H1 (cell line): ENCODE data around the gene MRPL27. TPM values are rescaled to one million over a fixed set of nuclear protein-coding genes. Genes with fewer than 3 reads are reported as not detected.

Experiments used
- CTCF ChIA-PET: fragments of 300-600 bp; sonication (Branson Sonifier 250); formaldehyde crosslinking; loops from one replicate; lab custom pipeline; 2021; ENCODE audit not compliant: partially characterized antibody; lab: Charles Lee
- POLR2A ChIA-PET: fragments of 300-600 bp; sonication (Branson Sonifier 250); formaldehyde crosslinking; loops from one replicate; lab custom pipeline; 2021; ENCODE audit warnings: inconsistent platforms; ENCODE audit not compliant: partially characterized antibody; lab: Charles Lee
- DNase-seq, 2 experiments: peaks; one replicate each; pipeline versions ENCODE4 v3.0.0 to v3.0.0-alpha.2; 2010 to 2022; ENCODE audit warnings: low spot score in 2 of 2, low read depth in 1 of 2, mixed read lengths in 1 of 2
- FAIRE-seq: peaks from 2 replicates; lab custom pipeline; 2011; peaks lifted over from hg19 to GRCh38; lab: Jason Lieb, UNC
- H2AFZ ChIP-seq: 2 replicates; pipeline ENCODE4 v1.8.1; 2012; ENCODE audit warnings: low read length, inconsistent platforms
- H2AK5ac ChIP-seq: 2 replicates; pipeline ENCODE4 v1.6.1; 2013; ENCODE audit warnings: low read depth, low read length
- H2BK120ac ChIP-seq: replicated peaks from 2 replicates; pipeline ENCODE3; 2013; ENCODE audit warnings: low read depth, low read length, inconsistent platforms
- H2BK12ac ChIP-seq: 2 replicates; pipeline ENCODE4 v1.6.1; 2013; ENCODE audit warnings: low read depth, low read length
- H2BK15ac ChIP-seq: 2 replicates; pipeline ENCODE4 v1.6.1; 2013; ENCODE audit warnings: low read length
- H2BK20ac ChIP-seq: 2 replicates; pipeline ENCODE4 v1.6.1; 2013; ENCODE audit warnings: low read length
- H2BK5ac ChIP-seq: 2 replicates; pipeline ENCODE4 v1.6.1; 2013; ENCODE audit warnings: low read depth, low read length
- H3K14ac ChIP-seq: 2 replicates; pipeline ENCODE4 v1.6.1; 2013; ENCODE audit warnings: inconsistent platforms; ENCODE audit not compliant: insufficient read length
- H3K18ac ChIP-seq: 2 replicates; pipeline ENCODE4 v1.6.1; 2013; ENCODE audit warnings: low read length; ENCODE audit errors: extremely low read depth
- H3K23ac ChIP-seq: 2 replicates; pipeline ENCODE4 v1.6.1; 2013; ENCODE audit warnings: inconsistent platforms; ENCODE audit not compliant: insufficient read length
- H3K23me2 ChIP-seq: 2 replicates; pipeline ENCODE4 v1.6.1; 2013; ENCODE audit warnings: low read depth, low read length
- H3K27ac ChIP-seq: 2 replicates; pipeline ENCODE4 v1.6.1; 2011; ENCODE audit warnings: low read depth, low read length, inconsistent platforms
- H3K27me3 ChIP-seq, 4 experiments: replicated peaks in 1 of 4; 1 replicate in 1 of 4; 2 replicates in 3 of 4; pipeline versions ENCODE4 v1.6.1 to v1.8.1; 2011 to 2013; ENCODE audit warnings: low read length in 3 of 4, mild to moderate bottlenecking in 3 of 4, inconsistent platforms in 2 of 4, mixed read lengths in 2 of 4, moderate library complexity in 1 of 4; ENCODE audit not compliant: control insufficient read depth in 3 of 4, insufficient read depth in 3 of 4; ENCODE audit errors: extremely low read depth in 1 of 4
- H3K36me3 ChIP-seq, 4 experiments: 2 replicates each; pipeline versions ENCODE4 v1.6.1 to v1.8.1; 2011 to 2013; ENCODE audit warnings: mild to moderate bottlenecking in 4 of 4, low read length in 3 of 4, moderate library complexity in 2 of 4, control low read depth in 1 of 4, inconsistent platforms in 1 of 4; ENCODE audit not compliant: insufficient read depth in 4 of 4, control insufficient read depth in 2 of 4
- H3K4ac ChIP-seq: replicated peaks from 2 replicates; pipeline ENCODE3; 2013; ENCODE audit warnings: low read length, low read depth, mixed read lengths, inconsistent platforms; ENCODE audit not compliant: insufficient read length
- H3K4me1 ChIP-seq, 4 experiments: replicated peaks in 1 of 4; 1 replicate in 1 of 4; 2 replicates in 3 of 4; pipeline versions ENCODE4 v1.6.1 to v1.8.1; 2011 to 2013; ENCODE audit warnings: low read length in 3 of 4, inconsistent platforms in 2 of 4, mixed read lengths in 1 of 4; ENCODE audit not compliant: insufficient read depth in 4 of 4, control insufficient read depth in 3 of 4
- H3K4me2 ChIP-seq, 2 experiments: 2 replicates each; pipeline versions ENCODE4 v1.6.1 to v1.8.1; 2011 to 2013; ENCODE audit warnings: low read depth in 2 of 2, low read length in 2 of 2, control low read depth in 1 of 2, inconsistent platforms in 1 of 2, mild to moderate bottlenecking in 1 of 2; ENCODE audit not compliant: insufficient read depth in 1 of 2
- H3K4me3 ChIP-seq, 4 experiments: fragments of 200-600, 300-600 bp in 1 of 4; sonication (generic), shearing (Covaris generic), sonication (Bioruptor Twin) in 1 of 4; 2 replicates each; pipeline versions ENCODE4 v1.5.1 to v1.8.1; 2011 to 2016; ENCODE audit warnings: low read length in 4 of 4, low read depth in 3 of 4, control low read depth in 2 of 4, inconsistent platforms in 2 of 4, mild to moderate bottlenecking in 2 of 4, mixed read lengths in 1 of 4, moderate library complexity in 1 of 4; ENCODE audit not compliant: insufficient read depth in 2 of 4; ENCODE audit errors: extremely low read depth in 1 of 4
- H3K56ac ChIP-seq: replicated peaks from 2 replicates; pipeline ENCODE3; 2013; ENCODE audit warnings: low read depth, mild to moderate bottlenecking, mixed read lengths, low read length, inconsistent platforms; ENCODE audit not compliant: insufficient read length
- H3K79me1 ChIP-seq: 2 replicates; pipeline ENCODE4 v1.6.1; 2013; ENCODE audit warnings: low read depth, low read length, control low read depth
- H3K79me2 ChIP-seq, 2 experiments: 2 replicates each; pipeline versions ENCODE4 v1.6.1 to v1.8.1; 2012 to 2013; ENCODE audit warnings: low read length in 2 of 2, mild to moderate bottlenecking in 2 of 2, inconsistent platforms in 1 of 2; ENCODE audit not compliant: insufficient read depth in 2 of 2, control insufficient read depth in 1 of 2
- H3K9ac ChIP-seq, 4 experiments: replicated peaks in 1 of 4; 1 replicate in 1 of 4; 2 replicates in 3 of 4; pipeline versions ENCODE4 v1.6.1 to v1.8.1; 2011 to 2013; ENCODE audit warnings: low read depth in 3 of 4, low read length in 3 of 4, control low read depth in 2 of 4, mild to moderate bottlenecking in 2 of 4, moderate library complexity in 2 of 4, inconsistent platforms in 1 of 4; ENCODE audit errors: extremely low read depth in 1 of 4
- H3K9me3 ChIP-seq, 2 experiments: 2 replicates each; pipeline versions ENCODE4 v1.6.1 to v1.8.1; 2012 to 2013; ENCODE audit warnings: mild to moderate bottlenecking in 2 of 2, moderate library complexity in 2 of 2, control low read depth in 1 of 2, inconsistent platforms in 1 of 2, low read depth in 1 of 2, low read length in 1 of 2, mixed read lengths in 1 of 2; ENCODE audit not compliant: insufficient read depth in 2 of 2
- H4K20me1 ChIP-seq, 2 experiments: replicated peaks in 1 of 2; 2 replicates each; pipeline versions ENCODE3 to v1.8.1; 2011 to 2013; ENCODE audit warnings: inconsistent platforms in 2 of 2, low read length in 2 of 2, mild to moderate bottlenecking in 1 of 2; ENCODE audit not compliant: insufficient read depth in 2 of 2, control insufficient read depth in 1 of 2
- H4K5ac ChIP-seq: 2 replicates; pipeline ENCODE4 v1.6.1; 2013; ENCODE audit warnings: low read length, low read depth, mixed read lengths, inconsistent platforms; ENCODE audit not compliant: insufficient read length
- H4K8ac ChIP-seq: 2 replicates; pipeline ENCODE4 v1.8.0; 2013; ENCODE audit warnings: mild to moderate bottlenecking, moderate library complexity, low read length, inconsistent platforms; ENCODE audit not compliant: insufficient read depth; ENCODE audit errors: extremely low read depth
- H4K91ac ChIP-seq: replicated peaks from 2 replicates; pipeline ENCODE3; 2013; ENCODE audit warnings: low read length, mixed read lengths, inconsistent platforms; ENCODE audit not compliant: insufficient read length
- SP1 ChIP-seq: IDR thresholded peaks from 2 replicates; pipeline ENCODE4 v1.6.1; 2011; ENCODE audit warnings: low read depth, low read length
- ZNF274 ChIP-seq: IDR thresholded peaks from 2 replicates; pipeline ENCODE4 v1.7.0; 2012; ENCODE audit warnings: low read length, borderline replicate concordance; ENCODE audit errors: extremely low read depth
- WGBS, 2 experiments: shearing (Covaris generic) in 1 of 2; methylation state at CpG; one replicate each; pipeline versions ENCODE4 v1.1.6 to v1.1.7; 2013 to 2015; ENCODE audit warnings: low lambda C conversion rate in 2 of 2, mixed read lengths in 2 of 2, inconsistent platforms in 1 of 2, low coverage in 1 of 2, missing lambda C conversion rate in 1 of 2; ENCODE audit not compliant: insufficient replicate concordance in 2 of 2, insufficient coverage in 1 of 2, insufficient read length in 1 of 2; ENCODE audit errors: extremely low coverage in 1 of 2, missing lambda C conversion rate in 1 of 2; 5-methylcytosine and 5-hydroxymethylcytosine counted together
- polyA plus RNA-seq, 7 experiments: library from polyadenylated mRNA; depleted of rRNA in 3 of 7; stranded (reverse) in 5 of 7; unstranded in 2 of 7; fragments of >200 nt in 5 of 7; fragments of 200-250 nt in 2 of 7; gene quantifications; 1 replicate in 5 of 7; 2 replicates in 1 of 7; 4 replicates in 1 of 7; pipeline versions ENCODE4 v1.2.1 to v1.2.3, GENCODE V29; 2011 to 2013; ENCODE audit warnings: missing spikeins in 2 of 7, mixed read lengths in 2 of 7
- total RNA-seq: library from RNA; stranded (reverse); fragmentation: NEBNext Ultra II Directional; extraction: Animal tissue kit (Norgen Biotek cat#: 25700); gene quantifications from 2 replicates; pipeline ENCODE4 v1.2.1, GENCODE V29; 2021

MRPL27 gene
- total and polyA plus RNA-seq, 2 of the 8 experiments (the other 6 are each of a cell fraction or from before 2014, with no cell fraction given), result 75.6 to 135 TPM

DNA sequence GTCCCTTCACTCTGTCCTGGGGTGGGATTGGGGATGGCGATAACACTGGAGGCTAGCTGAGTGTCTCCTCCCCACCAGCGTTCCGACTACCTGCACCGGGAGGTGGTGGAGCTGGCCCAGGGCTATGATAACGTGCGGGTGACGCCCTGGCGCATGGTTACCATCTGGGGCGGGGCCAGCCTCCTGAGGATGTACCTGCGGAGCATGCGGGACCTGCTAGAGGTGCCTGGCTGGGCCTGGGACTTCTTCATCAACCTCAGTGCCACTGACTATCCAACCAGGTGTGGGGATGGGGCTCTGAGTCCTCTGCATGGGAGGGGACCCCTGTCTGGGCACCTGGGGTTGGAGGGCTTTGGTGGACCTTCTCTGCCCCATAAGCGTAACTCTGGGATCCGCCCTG is 18.2 kb downstream of the MRPL27 start:
- Histone ChIP-seq H3K4me1 (no peaks in the 10 kb centered on the region), H2BK120ac (no peak overlapping the region), H4K8ac (no peak overlapping the region), H3K27me3 (no peaks in the 10 kb centered on the region), H2AK5ac (no peak overlapping the region), H3K4me3 (no peak overlapping the region), H3K23ac (no peak overlapping the region), H3K27ac (no peak overlapping the region), H2AFZ (no peak overlapping the region), H3K18ac (no peak overlapping the region), H4K91ac (no peak overlapping the region), H3K9ac (no peak overlapping the region), H2BK12ac (no peak overlapping the region), H4K5ac (no peak overlapping the region), H3K36me3 (peaks cover 14 to 50% (median 33%) of the 10 kb centered on the region in 4 experiments), H4K20me1 (peaks cover 2 to 17% of the 10 kb centered on the region in 2 experiments), H3K23me2 (no peaks in the 10 kb centered on the region), H2BK20ac (no peak overlapping the region), H3K4me2 (no peak overlapping the region), H3K79me2 (no peaks in the 10 kb centered on the region), H3K79me1 (peaks cover 5% of the 10 kb centered on the region; the same call in 1 of the 2 replicates), H3K14ac (no peak overlapping the region), H2BK5ac (no peak overlapping the region), H3K9me3 (no peaks in the 10 kb centered on the region), H3K4ac (no peak overlapping the region), H2BK15ac (no peak overlapping the region), H3K56ac (no peak overlapping the region)
- TF ChIP-seq ZNF274, result no peak
- no peak for TF ChIP-seq SP1
- no peak for FAIRE-seq
- CTCF ChIA-PET, result interaction anchor here (0.9 to 2.2 kb wide), 7 partner anchors 8 to 185 kb away, joined by 3 to 7 read pairs (median 4); no protein-coding TSS in a partner anchor
- WGBS, 2 experiments, result 93% methylated on average over 13 of the region's 13 CpGs; no CpG with 5 or more reads in 1 of the 2 experiments
- DNase-seq, result no peak
- POLR2A ChIA-PET, result interaction anchor here (1.7 to 12.4 kb wide), 2 partner anchors 8 to 9 kb away, joined by 5 to 135 read pairs; partner anchors contain the start of gene XYLT2
